NB4 (cell line): Measurements from ENCODE around the gene ABCG2.

ENCODE experiments used
- POLR2A ChIP-seq: IDR thresholded peaks from 2 replicates; pipeline ENCODE4 v1.6.1; 2011; ENCODE audit warnings: mild to moderate bottlenecking; ENCODE audit not compliant: insufficient read length; ENCODE audit errors: extremely low read depth
- TF ChIP-seq, protein P1 (sequence below): IDR thresholded peaks from one replicate; pipeline ENCODE4 v1.5.1; 2012; ENCODE audit warnings: low read depth, low read length
- TF ChIP-seq, protein P2 (sequence below): IDR thresholded peaks from 2 replicates; pipeline ENCODE4 v1.6.1; 2011; ENCODE audit warnings: low read depth, low read length

GRCh38 chr4:88097301-88097700 is 61.1 kb downstream of the ABCG2 start:
- TF ChIP-seq POLR2A: no peak
- TF ChIP-seq, protein P1, sequence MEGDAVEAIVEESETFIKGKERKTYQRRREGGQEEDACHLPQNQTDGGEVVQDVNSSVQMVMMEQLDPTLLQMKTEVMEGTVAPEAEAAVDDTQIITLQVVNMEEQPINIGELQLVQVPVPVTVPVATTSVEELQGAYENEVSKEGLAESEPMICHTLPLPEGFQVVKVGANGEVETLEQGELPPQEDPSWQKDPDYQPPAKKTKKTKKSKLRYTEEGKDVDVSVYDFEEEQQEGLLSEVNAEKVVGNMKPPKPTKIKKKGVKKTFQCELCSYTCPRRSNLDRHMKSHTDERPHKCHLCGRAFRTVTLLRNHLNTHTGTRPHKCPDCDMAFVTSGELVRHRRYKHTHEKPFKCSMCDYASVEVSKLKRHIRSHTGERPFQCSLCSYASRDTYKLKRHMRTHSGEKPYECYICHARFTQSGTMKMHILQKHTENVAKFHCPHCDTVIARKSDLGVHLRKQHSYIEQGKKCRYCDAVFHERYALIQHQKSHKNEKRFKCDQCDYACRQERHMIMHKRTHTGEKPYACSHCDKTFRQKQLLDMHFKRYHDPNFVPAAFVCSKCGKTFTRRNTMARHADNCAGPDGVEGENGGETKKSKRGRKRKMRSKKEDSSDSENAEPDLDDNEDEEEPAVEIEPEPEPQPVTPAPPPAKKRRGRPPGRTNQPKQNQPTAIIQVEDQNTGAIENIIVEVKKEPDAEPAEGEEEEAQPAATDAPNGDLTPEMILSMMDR: no peak
- TF ChIP-seq, protein P2, sequence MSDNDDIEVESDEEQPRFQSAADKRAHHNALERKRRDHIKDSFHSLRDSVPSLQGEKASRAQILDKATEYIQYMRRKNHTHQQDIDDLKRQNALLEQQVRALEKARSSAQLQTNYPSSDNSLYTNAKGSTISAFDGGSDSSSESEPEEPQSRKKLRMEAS: no peak
